ENCODE results near the gene BCO2. TPM values are rescaled to one million over a fixed set of nuclear protein-coding genes. Genes with fewer than 3 reads are reported as not detected.

Gene BCO2
- total RNA-seq, 1 donor from 2014 or later, result 2.6 TPM

GRCh38 chr11:112255067-112255720, 79.9 kb downstream of the BCO2 start:
- Mint-ChIP-seq H3K4me1 (ENCODE audit: unreplicated experiment) (no peaks in the 10 kb centered on the region), H3K27me3 (ENCODE audit: unreplicated experiment) (peaks cover 2% of the 10 kb centered on the region), H3K36me3 (ENCODE audit: low read depth, unreplicated experiment) (peaks cover 3% of the 10 kb centered on the region), H3K4me3 (ENCODE audit: unreplicated experiment) (no peak overlapping the region), H3K9me3 (ENCODE audit: unreplicated experiment) (no peaks in the 10 kb centered on the region), H3K27ac (ENCODE audit: unreplicated experiment) (no peak overlapping the region)
- no peak for DNase-seq (ENCODE audit: low spot score)
- TF ChIP-seq CTCF (IDR thresholded peaks at IDR 0.05; ENCODE audit: unreplicated experiment), result no peak

- no peak for TF ChIP-seq CTCF (IDR thresholded peaks at IDR 0.05; ENCODE audit: unreplicated experiment)
- H3K36me3 Mint-ChIP-seq (ENCODE audit: low read depth, unreplicated experiment), result peaks cover 8% of the 10 kb centered on the region
- H3K27ac Mint-ChIP-seq (ENCODE audit: unreplicated experiment), result no peak within 1 kb of the TSS
- no peaks in the 10 kb centered on the region for H3K27me3 Mint-ChIP-seq (ENCODE audit: unreplicated experiment)
- no peak for DNase-seq (ENCODE audit: low spot score)
- H3K4me1 Mint-ChIP-seq (ENCODE audit: unreplicated experiment), result no peaks in the 10 kb centered on the region
- no peak within 1 kb of the TSS for H3K4me3 Mint-ChIP-seq (ENCODE audit: unreplicated experiment)
- no peaks in the 10 kb centered on the region for H3K9me3 Mint-ChIP-seq (ENCODE audit: unreplicated experiment)
Measured at GRCh38 chr11:112260490-112260889, 85.2 kb downstream of the BCO2 start, which contains the start of gene PLET1. PLET1 (minus strand) TSS chr11:112260860; CDS start chr11:112260589, 271 bp downstream.

GRCh38 chr11:112265659-112266409, 90.5 kb downstream of the BCO2 start:
- Mint-ChIP-seq H3K36me3 (ENCODE audit: low read depth, unreplicated experiment) (no peaks in the 10 kb centered on the region), H3K27me3 (ENCODE audit: unreplicated experiment) (no peaks in the 10 kb centered on the region), H3K9me3 (ENCODE audit: unreplicated experiment) (no peaks in the 10 kb centered on the region), H3K4me1 (ENCODE audit: unreplicated experiment) (peaks cover 22% of the 10 kb centered on the region), H3K4me3 (ENCODE audit: unreplicated experiment) (no peak overlapping the region), H3K27ac (ENCODE audit: unreplicated experiment) (no peak overlapping the region)
- no peak for TF ChIP-seq CTCF (IDR thresholded peaks at IDR 0.05; ENCODE audit: unreplicated experiment)
- DNase-seq (ENCODE audit: low spot score), result no peak

GRCh38 chr11:112266410-112266778, 91.1 kb downstream of the BCO2 start:
- Mint-ChIP-seq H3K27me3 (ENCODE audit: unreplicated experiment) (no peaks in the 10 kb centered on the region), H3K9me3 (ENCODE audit: unreplicated experiment) (no peaks in the 10 kb centered on the region), H3K27ac (ENCODE audit: unreplicated experiment) (no peak overlapping the region), H3K36me3 (ENCODE audit: low read depth, unreplicated experiment) (no peaks in the 10 kb centered on the region), H3K4me3 (ENCODE audit: unreplicated experiment) (no peak overlapping the region), H3K4me1 (ENCODE audit: unreplicated experiment) (peaks cover 27% of the 10 kb centered on the region)
- no peak for DNase-seq (ENCODE audit: low spot score)
- no peak for TF ChIP-seq CTCF (IDR thresholded peaks at IDR 0.05; ENCODE audit: unreplicated experiment)

GRCh38 chr11:112267188-112267591, 91.9 kb downstream of the BCO2 start:
- TF ChIP-seq CTCF (IDR thresholded peaks at IDR 0.05; ENCODE audit: unreplicated experiment), result no peak
- Mint-ChIP-seq H3K4me3 (ENCODE audit: unreplicated experiment) (no peak overlapping the region), H3K36me3 (ENCODE audit: low read depth, unreplicated experiment) (no peaks in the 10 kb centered on the region), H3K4me1 (ENCODE audit: unreplicated experiment) (peaks cover 28% of the 10 kb centered on the region), H3K27ac (ENCODE audit: unreplicated experiment) (no peak overlapping the region), H3K9me3 (ENCODE audit: unreplicated experiment) (no peaks in the 10 kb centered on the region), H3K27me3 (ENCODE audit: unreplicated experiment) (no peaks in the 10 kb centered on the region)
- DNase-seq (ENCODE audit: low spot score), result no peak
